ENCODE data around the gene NPHS2. TPM values are rescaled to one million over a fixed set of nuclear protein-coding genes. Genes with fewer than 3 reads are reported as not detected.

Gene NPHS2
- total RNA-seq, 1 experiment from 2014 or later, result not detected

DNA sequence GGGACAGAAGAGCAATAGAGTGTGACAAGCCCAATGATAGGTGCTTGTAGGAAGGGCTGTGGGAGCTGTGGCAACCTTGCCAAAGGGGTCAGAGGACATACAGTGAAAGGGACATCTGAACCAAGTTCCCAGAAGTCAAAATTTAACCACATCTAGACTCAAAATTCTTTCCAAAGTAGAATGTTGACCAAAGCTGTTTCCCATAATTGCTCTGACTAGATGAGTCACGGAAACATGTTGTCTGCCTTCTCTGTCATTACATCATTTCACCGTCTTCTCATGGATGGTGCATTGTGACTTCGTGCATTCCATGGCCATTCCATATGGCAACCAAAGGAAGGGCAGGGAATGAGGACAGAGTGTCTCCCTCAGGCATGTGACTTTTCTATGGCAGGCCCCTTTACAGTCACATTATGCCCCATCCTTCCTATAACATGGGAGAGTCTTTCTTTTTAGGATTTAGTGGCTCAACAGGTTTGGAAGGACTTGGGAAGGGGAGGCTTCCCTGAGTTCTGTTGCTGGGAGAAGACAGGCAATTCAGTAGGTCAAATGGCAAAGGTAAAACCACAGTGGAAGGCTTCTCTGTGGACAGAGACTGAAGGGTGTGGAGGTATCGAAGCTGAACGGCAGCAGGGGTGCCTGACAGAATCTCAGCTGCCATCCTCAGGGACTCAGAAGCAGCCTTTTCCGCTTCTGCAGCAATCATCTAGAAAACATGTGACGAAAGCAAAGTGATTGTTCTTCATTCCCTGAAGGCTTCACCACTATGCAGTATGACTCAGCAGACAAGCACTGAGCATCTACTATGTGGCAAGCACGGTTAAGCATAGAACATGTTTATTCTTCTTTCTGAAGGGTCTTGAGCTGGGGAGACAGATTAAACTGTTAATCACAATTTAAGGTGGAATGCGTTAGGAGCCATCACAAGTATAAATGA is 24.7 kb downstream of the NPHS2 start:
- no peaks in the 10 kb centered on the region for H3K27me3 ChIP-seq (ENCODE audit: insufficient read depth, low read depth)
- peak overlapping the region; percentile 9; the same call in 1 of the 2 replicates for H3K4me3 ChIP-seq
- peaks cover 24% of the 10 kb centered on the region for H3K4me1 ChIP-seq (replicated peaks; ENCODE audit: insufficient read depth)
- H3K9me3 ChIP-seq (ENCODE audit: insufficient read depth, low read depth), result no peaks in the 10 kb centered on the region
- ChIA-PET CTCF (interaction anchor here (0.5 kb wide), 1 partner anchor 61 kb away, joined by 3 read pairs; no protein-coding TSS in a partner anchor), POLR2A (ENCODE audit: unreplicated experiment) (no interaction called here)
- H3F3A ChIP-seq (ENCODE audit: insufficient read depth, low read depth), result peaks cover 9% of the 10 kb centered on the region; the same call in 1 of the 2 replicates
- intact Hi-C loops (cut with micrococcal nuclease; ENCODE audit: unreplicated experiment), result no loop called here
- H3K36me3 ChIP-seq (ENCODE audit: low read depth), result no peaks in the 10 kb centered on the region
- peak; percentile 36 to 78 for DNase-seq
- 0 out of 2 replicates have a peak overlapping the region, but pooled peaks have one; percentile 56 for H2AFZ ChIP-seq
- peak overlapping the region; percentile 71 for H3K4me2 ChIP-seq
- no peaks in the 10 kb centered on the region for H4K20me1 ChIP-seq (ENCODE audit: insufficient read depth)
- no peaks in the 10 kb centered on the region for H3K79me2 ChIP-seq (ENCODE audit: low read depth)
- H3K27ac ChIP-seq, result peak overlapping the region; percentile 81
- no TSS peak for BruUV-seq (replicated peaks)
- no peaks in the 10 kb centered on the region for H3K9me2 ChIP-seq (ENCODE audit: insufficient read depth)
- TF ChIP-seq, protein P1, sequence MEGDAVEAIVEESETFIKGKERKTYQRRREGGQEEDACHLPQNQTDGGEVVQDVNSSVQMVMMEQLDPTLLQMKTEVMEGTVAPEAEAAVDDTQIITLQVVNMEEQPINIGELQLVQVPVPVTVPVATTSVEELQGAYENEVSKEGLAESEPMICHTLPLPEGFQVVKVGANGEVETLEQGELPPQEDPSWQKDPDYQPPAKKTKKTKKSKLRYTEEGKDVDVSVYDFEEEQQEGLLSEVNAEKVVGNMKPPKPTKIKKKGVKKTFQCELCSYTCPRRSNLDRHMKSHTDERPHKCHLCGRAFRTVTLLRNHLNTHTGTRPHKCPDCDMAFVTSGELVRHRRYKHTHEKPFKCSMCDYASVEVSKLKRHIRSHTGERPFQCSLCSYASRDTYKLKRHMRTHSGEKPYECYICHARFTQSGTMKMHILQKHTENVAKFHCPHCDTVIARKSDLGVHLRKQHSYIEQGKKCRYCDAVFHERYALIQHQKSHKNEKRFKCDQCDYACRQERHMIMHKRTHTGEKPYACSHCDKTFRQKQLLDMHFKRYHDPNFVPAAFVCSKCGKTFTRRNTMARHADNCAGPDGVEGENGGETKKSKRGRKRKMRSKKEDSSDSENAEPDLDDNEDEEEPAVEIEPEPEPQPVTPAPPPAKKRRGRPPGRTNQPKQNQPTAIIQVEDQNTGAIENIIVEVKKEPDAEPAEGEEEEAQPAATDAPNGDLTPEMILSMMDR (conservative IDR thresholded peaks at IDR 0.05), result no peak
- no peak for TF ChIP-seq EZH2 (IDR thresholded peaks at IDR 0.05; ENCODE audit: low read depth)

DNA sequence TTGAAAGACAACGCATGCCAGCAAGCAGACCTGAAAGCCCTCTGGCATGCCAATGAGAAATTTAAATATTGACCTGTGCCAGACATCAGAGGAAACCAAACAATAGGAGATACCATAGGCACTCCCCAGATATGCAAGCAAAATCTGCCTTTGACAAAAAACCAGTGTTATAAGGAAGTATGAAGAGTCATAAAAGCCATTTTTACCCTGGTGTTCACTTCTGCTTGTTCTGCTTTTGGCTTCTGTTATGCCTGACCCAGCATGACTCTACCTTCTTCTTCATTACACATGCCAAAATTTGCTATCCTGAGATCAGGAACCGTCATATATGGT is 26.4 kb downstream of the NPHS2 start:
- Histone ChIP-seq H3K4me3 (no peak overlapping the region), H3F3A (ENCODE audit: insufficient read depth, low read depth) (peaks cover 9% of the 10 kb centered on the region; the same call in 1 of the 2 replicates), H3K79me2 (ENCODE audit: low read depth) (no peaks in the 10 kb centered on the region), H3K36me3 (ENCODE audit: low read depth) (no peaks in the 10 kb centered on the region), H4K20me1 (ENCODE audit: insufficient read depth) (no peaks in the 10 kb centered on the region), H3K9me2 (ENCODE audit: insufficient read depth) (no peaks in the 10 kb centered on the region), H3K27me3 (ENCODE audit: insufficient read depth, low read depth) (no peaks in the 10 kb centered on the region), H2AFZ (no peak overlapping the region), H3K9me3 (ENCODE audit: insufficient read depth, low read depth) (no peaks in the 10 kb centered on the region), H3K4me2 (no peak overlapping the region), H3K27ac (no peak overlapping the region), H3K4me1 (replicated peaks; ENCODE audit: insufficient read depth) (peaks cover 24% of the 10 kb centered on the region)
- BruUV-seq (replicated peaks), result no TSS peak
- intact Hi-C loops (cut with micrococcal nuclease; ENCODE audit: unreplicated experiment), result no loop called here
- CTCF ChIA-PET, result interaction anchor here (0.8 kb wide), 1 partner anchor 1610 kb away, joined by 3 read pairs; no protein-coding TSS in a partner anchor
- POLR2A ChIA-PET (ENCODE audit: unreplicated experiment), result no interaction called here
- no peak for DNase-seq
- TF ChIP-seq, protein P1 (conservative IDR thresholded peaks at IDR 0.05), result no peak
- no peak for TF ChIP-seq EZH2 (IDR thresholded peaks at IDR 0.05; ENCODE audit: low read depth)

DNA sequence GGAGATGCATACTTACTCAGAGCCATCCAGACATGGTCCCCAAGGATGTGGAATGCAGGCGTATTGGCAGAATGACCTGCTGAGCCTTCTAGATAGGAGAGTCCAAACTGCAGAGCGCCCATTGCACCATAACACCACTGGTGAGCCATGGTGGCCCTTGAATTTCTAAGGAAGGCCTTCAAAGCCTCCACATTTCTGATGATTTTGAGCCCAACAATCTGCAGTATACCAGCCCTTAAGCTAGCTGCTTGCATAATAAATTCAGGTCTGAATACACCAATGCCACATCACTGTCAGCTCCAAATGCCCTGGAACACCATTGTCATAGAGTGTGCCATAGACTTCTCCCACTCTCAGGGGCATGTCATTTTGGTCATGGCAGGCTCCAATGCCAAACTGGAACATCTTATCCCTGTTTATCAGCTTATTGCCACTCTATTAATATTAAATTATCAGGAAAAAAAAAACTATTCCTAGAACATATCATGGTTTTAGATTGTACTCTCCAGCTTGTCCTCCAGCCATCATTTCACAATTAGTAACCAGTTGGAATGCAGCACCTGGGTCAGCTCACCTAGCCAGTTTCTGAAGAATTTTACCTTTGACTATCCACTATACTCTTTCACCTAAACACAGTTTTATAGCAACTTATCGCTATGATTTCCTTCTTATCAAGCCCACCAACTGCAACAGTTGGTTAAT is 26.9 kb downstream of the NPHS2 start:
- Histone ChIP-seq H3K4me2 (no peak overlapping the region), H3K9me2 (ENCODE audit: insufficient read depth) (no peaks in the 10 kb centered on the region), H3F3A (ENCODE audit: insufficient read depth, low read depth) (peaks cover 9% of the 10 kb centered on the region; the same call in 1 of the 2 replicates), H3K36me3 (ENCODE audit: low read depth) (no peaks in the 10 kb centered on the region), H4K20me1 (ENCODE audit: insufficient read depth) (no peaks in the 10 kb centered on the region), H3K4me3 (no peak overlapping the region), H3K4me1 (replicated peaks; ENCODE audit: insufficient read depth) (peaks cover 24% of the 10 kb centered on the region), H3K27ac (no peak overlapping the region), H2AFZ (no peak overlapping the region), H3K79me2 (ENCODE audit: low read depth) (no peaks in the 10 kb centered on the region), H3K27me3 (ENCODE audit: insufficient read depth, low read depth) (no peaks in the 10 kb centered on the region), H3K9me3 (ENCODE audit: insufficient read depth, low read depth) (no peaks in the 10 kb centered on the region)
- intact Hi-C loops (cut with micrococcal nuclease; ENCODE audit: unreplicated experiment), result no loop called here
- DNase-seq, result peak in 1 of 2 experiments; percentile 51
- POLR2A ChIA-PET (ENCODE audit: unreplicated experiment), result no interaction called here
- CTCF ChIA-PET, result interaction anchor here (0.8 kb wide), 1 partner anchor 1609 kb away, joined by 3 read pairs; no protein-coding TSS in a partner anchor
- BruUV-seq (replicated peaks), result no TSS peak
- TF ChIP-seq, protein P1 (conservative IDR thresholded peaks at IDR 0.05), result no peak
- no peak for TF ChIP-seq EZH2 (IDR thresholded peaks at IDR 0.05; ENCODE audit: low read depth)
